ENCODE measurements around the gene TMTC2.

TMTC2 gene

GRCh38 chr12:82996168-82996812 is 309.6 kb downstream of the TMTC2 start:
- no peaks in the 10 kb centered on the region for H3K9me3 ChIP-seq (ENCODE audit: insufficient read depth, low read length)

GRCh38 chr12:82998509-82998908 is 311.8 kb downstream of the TMTC2 start:
- Histone ChIP-seq H3K27ac (ENCODE audit: low read length) (no peak overlapping the region), H4K20me1 (ENCODE audit: insufficient read depth, low read length) (no peaks in the 10 kb centered on the region), H2AFZ (ENCODE audit: low read depth, low read length) (no peak overlapping the region), H3K79me2 (ENCODE audit: low read length) (no peaks in the 10 kb centered on the region), H3K9me3 (ENCODE audit: insufficient read depth, low read length) (no peaks in the 10 kb centered on the region), H3K4me1 (ENCODE audit: low read length) (no peaks in the 10 kb centered on the region), H3K9ac (ENCODE audit: low read length) (no peak overlapping the region), H3K4me2 (ENCODE audit: low read length) (no peak overlapping the region), H3K4me3 (ENCODE audit: low read length) (no peak overlapping the region), H3K27me3 (ENCODE audit: low read depth, low read length) (no peaks in the 10 kb centered on the region), H3K36me3 (replicated peaks; ENCODE audit: low read depth, low read length) (no peaks in the 10 kb centered on the region)
- no peak for TF ChIP-seq CTCF (IDR thresholded peaks at IDR 0.05; ENCODE audit: low read depth, low read length)
- no peak for TF ChIP-seq EZH2phosphoT487 (IDR thresholded peaks at IDR 0.05; ENCODE audit: low read depth)

More at GRCh38 chr12:82996168-82996812, 309.6 kb downstream of the TMTC2 start:
- Histone ChIP-seq H3K4me1 (ENCODE audit: low read length) (no peaks in the 10 kb centered on the region), H4K20me1 (ENCODE audit: insufficient read depth, low read length) (no peaks in the 10 kb centered on the region), H3K79me2 (ENCODE audit: low read length) (no peaks in the 10 kb centered on the region), H2AFZ (ENCODE audit: low read depth, low read length) (no peak overlapping the region), H3K27me3 (ENCODE audit: low read depth, low read length) (no peaks in the 10 kb centered on the region), H3K27ac (ENCODE audit: low read length) (no peak overlapping the region), H3K36me3 (replicated peaks; ENCODE audit: low read depth, low read length) (no peaks in the 10 kb centered on the region), H3K4me3 (ENCODE audit: low read length) (no peak overlapping the region), H3K4me2 (ENCODE audit: low read length) (no peak overlapping the region), H3K9ac (ENCODE audit: low read length) (no peak overlapping the region)
- TF ChIP-seq CTCF (IDR thresholded peaks at IDR 0.05; ENCODE audit: low read depth, low read length): no peak
- no peak for TF ChIP-seq EZH2phosphoT487 (IDR thresholded peaks at IDR 0.05; ENCODE audit: low read depth)

- no peak overlapping the region for H3K9ac ChIP-seq (ENCODE audit: low read length)
- no peak for TF ChIP-seq CTCF (IDR thresholded peaks at IDR 0.05; ENCODE audit: low read depth, low read length)
- TF ChIP-seq EZH2phosphoT487 (IDR thresholded peaks at IDR 0.05; ENCODE audit: low read depth): no peak
- H4K20me1 ChIP-seq (ENCODE audit: insufficient read depth, low read length): no peaks in the 10 kb centered on the region
- H3K27me3 ChIP-seq (ENCODE audit: low read depth, low read length): no peaks in the 10 kb centered on the region
- no peak overlapping the region for H3K27ac ChIP-seq (ENCODE audit: low read length)
- H3K9me3 ChIP-seq (ENCODE audit: insufficient read depth, low read length): no peaks in the 10 kb centered on the region
- H2AFZ ChIP-seq (ENCODE audit: low read depth, low read length): no peak overlapping the region
- H3K4me2 ChIP-seq (ENCODE audit: low read length): no peak overlapping the region
- H3K79me2 ChIP-seq (ENCODE audit: low read length): no peaks in the 10 kb centered on the region
- H3K36me3 ChIP-seq (replicated peaks; ENCODE audit: low read depth, low read length): no peaks in the 10 kb centered on the region
- no peak overlapping the region for H3K4me3 ChIP-seq (ENCODE audit: low read length)
- no peaks in the 10 kb centered on the region for H3K4me1 ChIP-seq (ENCODE audit: low read length)
These were observed 316.3 kb downstream of the TMTC2 start for GRCh38 chr12:83003026-83003425.

- TF ChIP-seq EZH2phosphoT487 (IDR thresholded peaks at IDR 0.05; ENCODE audit: low read depth) (no peak), CTCF (IDR thresholded peaks at IDR 0.05; ENCODE audit: low read depth, low read length) (no peak)
These were observed 319.0 kb downstream of the TMTC2 start for GRCh38 chr12:83005534-83006197.

More at GRCh38 chr12:83005534-83006197, 319.0 kb downstream of the TMTC2 start:
- H4K20me1 ChIP-seq (ENCODE audit: insufficient read depth, low read length): no peaks in the 10 kb centered on the region
- H3K9ac ChIP-seq (ENCODE audit: low read length): no peak overlapping the region
- H2AFZ ChIP-seq (ENCODE audit: low read depth, low read length): no peak overlapping the region
- H3K27ac ChIP-seq (ENCODE audit: low read length): no peak overlapping the region
- no peaks in the 10 kb centered on the region for H3K4me1 ChIP-seq (ENCODE audit: low read length)
- H3K36me3 ChIP-seq (replicated peaks; ENCODE audit: low read depth, low read length): peaks cover 7% of the 10 kb centered on the region
- no peak overlapping the region for H3K4me2 ChIP-seq (ENCODE audit: low read length)
- peaks cover 5% of the 10 kb centered on the region; the same call in 1 of the 2 replicates for H3K9me3 ChIP-seq (ENCODE audit: insufficient read depth, low read length)
- H3K4me3 ChIP-seq (ENCODE audit: low read length): no peak overlapping the region
- H3K27me3 ChIP-seq (ENCODE audit: low read depth, low read length): no peaks in the 10 kb centered on the region
- no peaks in the 10 kb centered on the region for H3K79me2 ChIP-seq (ENCODE audit: low read length)
